ACC112 (cell line): ENCODE results near the gene NACAD.

Source experiments
- H2AFZ ChIP-seq: fragments of 200-600 bp; sonication (generic); one replicate; pipeline ENCODE4 v1.6.0; 2017; ENCODE audit warnings: antibody characterized with exemption, low read length; ENCODE audit not compliant: unreplicated experiment
- H3K27ac ChIP-seq: fragments of 200-600 bp; sonication (generic); 2 replicates; pipeline ENCODE4 v1.5.1; 2014; ENCODE audit warnings: low read depth, mild to moderate bottlenecking, antibody characterized with exemption, low read length, moderate library complexity
- H3K27me3 ChIP-seq: fragments of 200-600 bp; sonication (generic); 2 replicates; pipeline ENCODE4 v1.6.1; 2014; ENCODE audit warnings: mild to moderate bottlenecking, antibody characterized with exemption, low read length, moderate library complexity, mixed read lengths; ENCODE audit not compliant: insufficient read depth
- H3K36me3 ChIP-seq: fragments of 200-600 bp; sonication (generic); 2 replicates; pipeline ENCODE4 v1.6.1; 2016; ENCODE audit warnings: mild to moderate bottlenecking, antibody characterized with exemption, low read length, moderate library complexity, mixed read lengths; ENCODE audit not compliant: insufficient read depth
- H3K4me1 ChIP-seq: fragments of 200-600 bp; sonication (generic); one replicate; pipeline ENCODE4 v1.6.1; 2016; ENCODE audit warnings: low read length, mixed read lengths; ENCODE audit not compliant: insufficient read depth, unreplicated experiment, control insufficient read depth
- H3K4me3 ChIP-seq: fragments of 200-600 bp; sonication (generic); 2 replicates; pipeline ENCODE4 v1.5.1; 2014; ENCODE audit warnings: mild to moderate bottlenecking, low read depth, low read length
- H3K79me2 ChIP-seq: fragments of 200-600 bp; sonication (generic); one replicate; pipeline ENCODE4 v1.6.0; 2016; ENCODE audit warnings: low read length; ENCODE audit not compliant: control insufficient read depth, unreplicated experiment, insufficient read depth

The NACAD gene

DNA sequence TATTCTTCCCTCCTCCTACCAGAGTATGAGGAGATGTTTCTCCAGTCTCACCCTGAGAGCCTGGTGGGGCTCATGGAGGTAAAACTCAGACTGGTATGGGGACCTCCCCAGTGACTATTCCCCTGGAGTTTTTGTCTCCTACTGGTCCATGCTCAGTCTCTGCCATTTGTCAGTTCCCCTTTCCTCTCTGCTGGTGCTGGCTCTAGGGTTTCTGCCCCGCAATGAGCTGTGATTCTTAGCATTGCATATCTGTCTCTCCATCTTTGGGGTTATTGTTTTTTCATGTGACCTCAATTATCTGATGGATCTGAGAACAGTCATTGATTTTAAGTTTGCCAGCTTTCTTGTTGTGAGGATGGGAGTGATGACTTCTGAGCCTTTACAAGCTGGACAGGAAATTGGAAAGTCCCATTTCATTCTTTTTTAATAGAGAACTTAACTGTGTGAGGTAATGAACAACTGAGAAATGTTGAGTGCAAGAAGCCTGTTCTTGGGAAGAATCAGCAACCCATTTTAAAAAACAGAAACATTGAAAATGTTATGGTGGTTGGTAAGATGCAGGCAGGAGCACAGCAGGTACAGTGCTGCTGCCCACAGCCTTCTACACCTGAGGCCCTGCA is 26.9 kb downstream of the NACAD start:
- H3K79me2 ChIP-seq: peaks cover 18% of the 10 kb centered on the region
- H2AFZ ChIP-seq: no peak overlapping the region
- H3K27ac ChIP-seq: no peak overlapping the region
- H3K36me3 ChIP-seq: peaks cover 4% of the 10 kb centered on the region; the same call in 1 of the 2 replicates
- H3K4me3 ChIP-seq: no peak overlapping the region
- H3K4me1 ChIP-seq: no peaks in the 10 kb centered on the region
- no peaks in the 10 kb centered on the region for H3K27me3 ChIP-seq

- H3K27ac ChIP-seq: no peak overlapping the region
- H3K27me3 ChIP-seq: no peaks in the 10 kb centered on the region
- no peak overlapping the region for H3K4me3 ChIP-seq
- H3K36me3 ChIP-seq: peaks cover 4% of the 10 kb centered on the region; the same call in 1 of the 2 replicates
- H3K4me1 ChIP-seq: no peaks in the 10 kb centered on the region
- peaks cover 17% of the 10 kb centered on the region for H3K79me2 ChIP-seq
- no peak overlapping the region for H2AFZ ChIP-seq
Measured at GRCh38 chr7:45061352-45061751, 27.4 kb downstream of the NACAD start.

DNA sequence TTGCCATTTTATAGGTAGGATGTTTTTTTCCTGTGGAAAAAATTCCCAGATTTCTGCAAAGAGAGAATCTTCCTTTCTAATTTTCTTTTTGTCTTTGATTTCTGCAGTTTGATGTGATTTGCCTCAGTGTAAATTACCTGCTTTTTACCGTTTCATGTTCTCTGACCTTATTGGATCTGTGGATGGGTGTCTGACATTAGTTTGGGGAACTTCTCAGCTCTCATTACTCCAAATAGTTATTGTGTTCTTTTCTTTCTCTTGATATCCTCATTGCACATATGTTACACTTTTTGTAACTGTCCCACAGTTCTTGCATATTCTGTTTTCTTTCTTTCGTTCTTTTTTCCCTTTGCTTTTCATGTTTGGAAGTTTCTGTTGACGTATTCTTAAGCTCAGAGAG is 28.5 kb downstream of the NACAD start:
- H2AFZ ChIP-seq: no peak overlapping the region
- no peaks in the 10 kb centered on the region for H3K4me1 ChIP-seq
- no peak overlapping the region for H3K4me3 ChIP-seq
- H3K79me2 ChIP-seq: peaks cover 15% of the 10 kb centered on the region
- no peak overlapping the region for H3K27ac ChIP-seq
- H3K36me3 ChIP-seq: peaks cover 10% of the 10 kb centered on the region; the same call in 1 of the 2 replicates
- no peaks in the 10 kb centered on the region for H3K27me3 ChIP-seq

DNA sequence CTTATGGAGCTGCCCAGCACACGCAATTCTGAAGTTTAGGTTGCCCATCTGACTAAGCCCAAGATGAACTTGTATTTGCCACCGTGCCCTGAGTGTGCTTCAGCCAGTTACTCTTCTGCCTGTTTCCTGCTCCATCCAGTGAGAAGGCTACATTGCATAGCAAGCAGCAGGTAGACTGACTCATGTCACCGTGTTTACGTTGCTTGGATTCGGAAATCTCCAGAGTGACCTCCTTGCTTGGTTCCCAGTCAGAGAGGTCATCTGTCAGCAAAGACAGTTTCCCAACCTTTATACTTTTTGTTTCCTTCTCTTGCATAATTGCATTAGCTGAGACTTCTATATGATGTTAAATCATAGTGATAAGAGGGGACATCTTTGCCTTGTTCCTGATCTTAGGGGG is 30.9 kb downstream of the NACAD start:
- H3K79me2 ChIP-seq: peaks cover 15% of the 10 kb centered on the region
- H3K27me3 ChIP-seq: no peaks in the 10 kb centered on the region
- H3K36me3 ChIP-seq: 0 out of 2 replicates have a peak, but pooled peaks cover 6% of the 10 kb centered on the region
- no peak overlapping the region for H2AFZ ChIP-seq
- no peak overlapping the region for H3K4me3 ChIP-seq
- no peaks in the 10 kb centered on the region for H3K4me1 ChIP-seq
- no peak overlapping the region for H3K27ac ChIP-seq

GRCh38 chr7:45055594-45056219 is 33.1 kb downstream of the NACAD start:
- Histone ChIP-seq H3K27me3 (no peaks in the 10 kb centered on the region), H2AFZ (no peak overlapping the region), H3K27ac (no peak overlapping the region), H3K4me1 (no peaks in the 10 kb centered on the region), H3K36me3 (0 out of 2 replicates have a peak, but pooled peaks cover 6% of the 10 kb centered on the region), H3K4me3 (no peak overlapping the region), H3K79me2 (peaks cover 8% of the 10 kb centered on the region)

DNA sequence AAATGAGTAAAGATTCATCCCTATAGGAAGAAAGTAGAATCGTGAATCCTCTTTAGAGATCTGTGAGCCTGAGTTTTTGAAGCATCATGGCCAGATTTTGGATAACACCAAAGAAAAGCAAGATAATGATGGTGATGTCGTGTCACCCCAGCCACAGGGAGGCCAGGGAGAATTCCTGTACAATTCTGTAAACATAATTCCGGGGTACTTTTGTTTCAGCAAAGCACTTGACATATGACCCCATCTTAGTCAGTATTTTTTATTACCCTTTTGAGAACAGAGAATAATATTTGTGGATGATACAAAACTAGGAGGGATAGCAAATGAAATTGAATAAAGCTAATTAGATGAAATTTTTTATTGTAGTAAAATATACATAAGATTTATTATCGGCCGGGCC is 33.8 kb downstream of the NACAD start:
- Histone ChIP-seq H3K4me3 (no peak overlapping the region), H3K4me1 (no peaks in the 10 kb centered on the region), H3K79me2 (peaks cover 8% of the 10 kb centered on the region), H3K27me3 (no peaks in the 10 kb centered on the region), H2AFZ (no peak overlapping the region), H3K36me3 (0 out of 2 replicates have a peak, but pooled peaks cover 6% of the 10 kb centered on the region), H3K27ac (no peak overlapping the region)

- Histone ChIP-seq H3K4me1 (no peaks in the 10 kb centered on the region), H3K36me3 (0 out of 2 replicates have a peak, but pooled peaks cover 6% of the 10 kb centered on the region), H3K4me3 (no peak overlapping the region), H3K79me2 (peaks cover 8% of the 10 kb centered on the region), H3K27ac (no peak overlapping the region), H2AFZ (no peak overlapping the region), H3K27me3 (no peaks in the 10 kb centered on the region)
Measured at GRCh38 chr7:45054442-45054841, 34.3 kb downstream of the NACAD start.

- no peak overlapping the region for H2AFZ ChIP-seq
- no peak overlapping the region for H3K4me3 ChIP-seq
- H3K36me3 ChIP-seq: 0 out of 2 replicates have a peak, but pooled peaks cover 6% of the 10 kb centered on the region
- no peak overlapping the region for H3K27ac ChIP-seq
- H3K27me3 ChIP-seq: no peaks in the 10 kb centered on the region
- H3K79me2 ChIP-seq: peaks cover 8% of the 10 kb centered on the region
- no peaks in the 10 kb centered on the region for H3K4me1 ChIP-seq
Measured at GRCh38 chr7:45053941-45054340, 34.8 kb downstream of the NACAD start.

DNA sequence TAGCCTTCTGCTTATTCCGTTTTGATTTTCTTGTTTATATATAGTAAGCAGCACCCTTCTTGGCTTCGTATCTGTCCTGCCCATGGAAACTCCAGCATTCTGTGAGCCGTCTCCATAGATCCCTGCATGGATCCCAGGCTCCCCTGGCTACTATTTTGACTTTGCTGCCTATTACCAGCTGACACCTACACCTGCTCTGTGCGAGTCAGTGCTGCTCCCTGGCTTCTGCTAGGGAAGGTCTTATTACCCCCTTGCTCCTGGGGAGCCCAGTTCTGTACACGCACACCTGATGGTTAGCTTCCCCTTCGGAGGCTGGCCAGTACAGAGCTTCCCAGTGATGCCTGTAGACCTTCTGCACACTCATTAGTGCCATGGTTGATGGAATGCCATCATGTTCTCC is 35.4 kb downstream of the NACAD start:
- Histone ChIP-seq H2AFZ (no peak overlapping the region), H3K36me3 (0 out of 2 replicates have a peak, but pooled peaks cover 6% of the 10 kb centered on the region), H3K79me2 (peaks cover 8% of the 10 kb centered on the region), H3K4me3 (no peak overlapping the region), H3K27ac (no peak overlapping the region), H3K27me3 (no peaks in the 10 kb centered on the region), H3K4me1 (no peaks in the 10 kb centered on the region)

- no peak overlapping the region for H3K27ac ChIP-seq
- H3K36me3 ChIP-seq: 0 out of 2 replicates have a peak, but pooled peaks cover 6% of the 10 kb centered on the region
- H3K79me2 ChIP-seq: no peaks in the 10 kb centered on the region
- H3K4me1 ChIP-seq: no peaks in the 10 kb centered on the region
- H3K27me3 ChIP-seq: no peaks in the 10 kb centered on the region
- no peak overlapping the region for H2AFZ ChIP-seq
- H3K4me3 ChIP-seq: no peak overlapping the region
Measured at GRCh38 chr7:45052011-45052410, 36.8 kb downstream of the NACAD start.

DNA sequence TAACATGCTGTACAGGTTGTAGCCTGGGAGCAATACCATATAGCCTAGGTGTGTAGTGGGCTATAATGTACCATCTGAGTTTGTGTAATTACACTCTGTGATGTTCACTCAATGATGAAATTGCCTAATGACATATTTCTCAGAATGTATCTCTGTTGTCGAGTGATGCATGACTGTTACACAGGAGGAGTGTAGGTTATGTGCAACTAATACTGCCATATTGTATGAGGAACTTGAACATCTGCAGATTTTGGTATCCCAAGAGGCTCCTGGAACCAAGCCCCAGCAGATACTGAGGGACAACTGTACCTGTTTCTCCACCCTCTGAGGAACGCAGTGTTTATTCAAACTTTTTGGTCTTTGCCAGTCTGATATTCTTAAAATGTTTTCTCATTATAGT is 38.6 kb downstream of the NACAD start:
- Histone ChIP-seq H3K27me3 (no peaks in the 10 kb centered on the region), H2AFZ (no peak overlapping the region), H3K79me2 (no peaks in the 10 kb centered on the region), H3K36me3 (no peaks in the 10 kb centered on the region), H3K4me3 (no peak overlapping the region), H3K4me1 (no peaks in the 10 kb centered on the region), H3K27ac (no peak overlapping the region)
